HFFc6 (cell line): Measurements from ENCODE around the gene NUP210. TPM values are rescaled to one million over a fixed set of nuclear protein-coding genes. Genes with fewer than 3 reads are reported as not detected.

Experiments
- DNase-seq: peaks from one replicate; pipeline ENCODE4 v3.0.0-alpha.2; 2018
- H3K27ac Mint-ChIP-seq: 2 replicates; pipeline ENCODE4 v1.8.0; 2020; ENCODE audit warnings: mild to moderate bottlenecking, mixed read lengths
- H3K27me3 Mint-ChIP-seq: 2 replicates; pipeline ENCODE4 v1.8.0; 2021; ENCODE audit warnings: mild to moderate bottlenecking, moderate library complexity, mixed read lengths; ENCODE audit not compliant: insufficient read depth
- H3K36me3 Mint-ChIP-seq: 2 replicates; pipeline ENCODE4 v1.8.0; 2021; ENCODE audit warnings: low read depth, mixed read lengths
- H3K4me1 Mint-ChIP-seq: 2 replicates; pipeline ENCODE4 v1.8.0; 2020; ENCODE audit warnings: low read depth, mixed read lengths
- H3K4me3 Mint-ChIP-seq: 2 replicates; pipeline ENCODE4 v1.8.0; 2020; ENCODE audit warnings: mild to moderate bottlenecking, moderate library complexity, mixed read lengths
- H3K9me3 Mint-ChIP-seq: 2 replicates; pipeline ENCODE4 v1.8.0; 2020; ENCODE audit warnings: mild to moderate bottlenecking, mixed read lengths
- CTCF ChIP-seq: fragments of 200-600 bp; sonication (generic); IDR thresholded peaks from 2 replicates; pipeline ENCODE4 v1.5.0; 2021; ENCODE audit warnings: antibody characterized with exemption, mild to moderate bottlenecking
- total RNA-seq, 6 experiments: library from RNA; stranded (reverse); fragmentation: NEBNext Ultra II Directional; extraction: Animal tissue kit (Norgen Biotek cat#: 25700); gene quantifications; 2 replicates in 1 of 6; 3 replicates in 5 of 6; pipeline ENCODE4 v1.2.3, GENCODE V29; 2021

Gene NUP210
- total RNA-seq, 6 experiments from 2014 or later = 0.33 to 3.4 (median 3.1) TPM

GRCh38 chr3:13419505-13420044, 547 bp downstream of the NUP210 start:
- DNase-seq = no peak
- H3K27me3 Mint-ChIP-seq = peaks cover 24% of the 10 kb centered on the region

GRCh38 chr3:13417166-13417947, 2.8 kb downstream of the NUP210 start:
- DNase-seq = no peak
- TF ChIP-seq CTCF = no peak
- Mint-ChIP-seq H3K9me3 (no peaks in the 10 kb centered on the region), H3K27me3 (peaks cover 22% of the 10 kb centered on the region; the same call in 1 of the 2 replicates), H3K4me3 (no peak overlapping the region), H3K4me1 (peaks cover 17% of the 10 kb centered on the region), H3K27ac (no peak overlapping the region), H3K36me3 (no peaks in the 10 kb centered on the region)

More at GRCh38 chr3:13419505-13420044, 547 bp downstream of the NUP210 start:
- H3K4me1 Mint-ChIP-seq = 0 out of 2 replicates have a peak, but pooled peaks cover 2% of the 10 kb centered on the region
- no peak overlapping the region for H3K27ac Mint-ChIP-seq
- TF ChIP-seq CTCF = 0 out of 2 replicates have a peak, but pooled peaks have one; percentile 8
- H3K4me3 Mint-ChIP-seq = no peak overlapping the region
- no peaks in the 10 kb centered on the region for H3K9me3 Mint-ChIP-seq
- no peaks in the 10 kb centered on the region for H3K36me3 Mint-ChIP-seq

GRCh38 chr3:13415997-13416793, 3.9 kb downstream of the NUP210 start:
- Mint-ChIP-seq H3K36me3 (no peaks in the 10 kb centered on the region), H3K4me3 (no peak overlapping the region)
- no peak for DNase-seq

GRCh38 chr3:13415236-13415986, 4.7 kb downstream of the NUP210 start:
- Mint-ChIP-seq H3K4me3 (no peak overlapping the region), H3K27ac (no peak overlapping the region), H3K27me3 (peaks cover 12% of the 10 kb centered on the region; the same call in 1 of the 2 replicates), H3K4me1 (peaks cover 17% of the 10 kb centered on the region), H3K9me3 (no peaks in the 10 kb centered on the region), H3K36me3 (no peaks in the 10 kb centered on the region)
- no peak for TF ChIP-seq CTCF
- DNase-seq = no peak

More at GRCh38 chr3:13415997-13416793, 3.9 kb downstream of the NUP210 start:
- peak; percentile 47 for TF ChIP-seq CTCF
- H3K27ac Mint-ChIP-seq = no peak overlapping the region
- H3K4me1 Mint-ChIP-seq = peaks cover 17% of the 10 kb centered on the region
- no peaks in the 10 kb centered on the region for H3K9me3 Mint-ChIP-seq
- H3K27me3 Mint-ChIP-seq = peaks cover 18% of the 10 kb centered on the region; the same call in 1 of the 2 replicates
